LNCaP clone FGC (cell line): ENCODE data around the gene NYNRIN.
"Not testable (repeated sequence)": the region's sequence is repeated elsewhere in the genome, so short reads cannot be mapped to it uniquely, and the experiment has no call there.

Experiments used
- DNase-seq: peaks from one replicate; pipeline ENCODE4 v3.0.0-alpha.2; 2011; ENCODE audit warnings: low read depth
- H3K4me3 ChIP-seq: 2 replicates; pipeline ENCODE4 v1.5.1; 2011; ENCODE audit warnings: mild to moderate bottlenecking, low read depth, low read length, control low read depth
- CTCF ChIP-seq: IDR thresholded peaks from 2 replicates; pipeline ENCODE4 v1.5.1; 2012; ENCODE audit warnings: mild to moderate bottlenecking; ENCODE audit not compliant: control insufficient read depth, insufficient read depth; ENCODE audit errors: extremely low read depth

NYNRIN gene

GRCh38 chr14:24369907-24370687, 28.7 kb upstream of the NYNRIN start:
- no peak overlapping the region for H3K4me3 ChIP-seq
- DNase-seq, result no peak
- no peak for TF ChIP-seq CTCF

- DNase-seq, result no peak
- H3K4me3 ChIP-seq, result no peak overlapping the region
Observed at GRCh38 chr14:24370748-24371147, 28.1 kb upstream of the NYNRIN start.

DNA sequence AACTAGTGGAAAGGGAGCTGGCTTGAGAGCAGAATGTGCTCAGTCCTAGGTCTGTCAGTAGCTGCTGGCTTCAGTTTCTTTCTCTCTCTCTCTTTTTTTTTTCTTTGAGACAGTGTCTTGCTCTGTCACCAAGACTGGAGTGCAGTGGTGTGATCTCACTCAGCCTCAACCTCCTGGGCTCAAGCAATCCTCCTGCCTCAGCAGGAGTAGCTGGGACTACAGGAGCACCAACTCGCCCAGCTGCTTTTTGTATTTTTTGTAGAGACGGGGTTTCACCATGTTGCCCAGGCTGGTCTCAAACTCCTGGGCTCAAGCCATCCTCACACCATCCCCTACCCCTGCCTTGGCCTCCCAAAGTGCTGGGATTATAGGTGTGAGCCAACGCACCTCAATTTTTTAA, 27.2 kb upstream of the NYNRIN start:
- DNase-seq, H3K4me3 ChIP-seq: not testable (repeated sequence)

More at GRCh38 chr14:24370748-24371147, 28.1 kb upstream of the NYNRIN start:
- TF ChIP-seq CTCF, result no peak

GRCh38 chr14:24372701-24373416, 25.9 kb upstream of the NYNRIN start:
- no peak overlapping the region for H3K4me3 ChIP-seq
- DNase-seq, result no peak
- TF ChIP-seq CTCF, result no peak

- no peak for DNase-seq
- TF ChIP-seq CTCF, result no peak
- no peak overlapping the region for H3K4me3 ChIP-seq
Observed at GRCh38 chr14:24376448-24377070, 22.2 kb upstream of the NYNRIN start.

DNA sequence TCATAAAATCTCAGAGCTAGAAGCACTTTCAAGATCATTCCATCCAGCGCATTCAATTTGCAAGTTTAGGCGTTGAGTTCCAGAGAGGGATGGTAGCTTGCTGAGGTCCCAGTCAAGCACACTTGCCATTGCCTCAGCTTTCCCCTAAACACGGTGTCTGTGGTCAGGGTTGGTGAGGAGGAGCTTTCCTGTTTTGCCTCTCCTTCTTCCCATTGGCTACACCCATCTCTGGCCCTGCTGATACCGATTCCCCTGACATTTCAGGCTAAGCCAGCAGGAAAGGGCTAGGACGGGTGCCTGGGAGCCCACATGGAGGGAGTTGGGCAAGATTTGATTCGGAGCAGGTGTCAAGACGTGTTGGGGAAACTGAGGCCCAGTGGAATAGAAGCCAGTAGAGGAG, 21.7 kb upstream of the NYNRIN start:
- H3K4me3 ChIP-seq, result no peak overlapping the region
- no peak for DNase-seq
- no peak for TF ChIP-seq CTCF

DNA sequence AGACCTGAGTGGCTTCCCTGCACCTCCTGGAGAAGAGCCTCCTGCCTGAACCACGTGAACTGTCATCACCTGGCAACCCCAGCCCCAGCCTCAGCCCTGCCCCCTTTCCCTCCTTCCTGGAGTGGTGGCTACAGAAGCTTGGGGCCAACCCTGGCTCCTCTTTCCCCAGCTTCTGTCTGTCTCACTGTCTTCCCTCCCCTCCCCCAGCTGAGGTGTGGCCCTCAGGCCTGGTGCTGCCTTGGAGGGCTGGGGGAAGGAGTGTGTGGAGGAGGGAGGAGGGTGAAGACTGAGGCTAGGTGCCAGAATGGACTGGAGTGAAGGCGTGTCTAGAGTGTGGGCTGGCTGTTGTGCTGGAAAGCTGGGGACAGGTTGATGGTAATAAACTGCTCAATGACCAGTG, 21.1 kb upstream of the NYNRIN start:
- no peak for DNase-seq
- no peak for TF ChIP-seq CTCF
- H3K4me3 ChIP-seq, result no peak overlapping the region
